Peyer's patch (tissue), 4 donors: Measurements from ENCODE around the gene SPATA33.

Experiments
- CTCF ChIP-seq, 6 experiments: fragments of 450-650 bp in 4 of 6; fragments of 200-600 bp in 2 of 6; sonication (generic) in 1 of 6; IDR thresholded peaks; one replicate each; pipeline ENCODE4 v1.5.1; 2017 to 2019; ENCODE audit warnings: antibody characterized with exemption in 6 of 6, mild to moderate bottlenecking in 3 of 6, moderate library complexity in 1 of 6
- POLR2A ChIP-seq, 2 donors: fragments of 450-650 bp; IDR thresholded peaks; one replicate each; pipeline ENCODE4 v1.5.1; 2017; ENCODE audit warnings: antibody characterized with exemption in 2 of 2, mild to moderate bottlenecking in 2 of 2, moderate library complexity in 2 of 2

- no peak for TF ChIP-seq CTCF (IDR thresholded peaks at IDR 0.05)
- TF ChIP-seq POLR2A (IDR thresholded peaks at IDR 0.05): no peak
These were observed 50.1 kb downstream of the SPATA33 start for GRCh38 chr16:89707695-89708094.
